HCT116 (cell line): ENCODE data around the gene C9orf85. TPM values are rescaled to one million over a fixed set of nuclear protein-coding genes. Genes with fewer than 3 reads are reported as not detected.

ENCODE experiments used
- ATAC-seq: fragments of 200-7000 bp; cut with Tn5 transposase; 2 replicates; pipeline ENCODE4 v1.9.1; 2020; ENCODE audit warnings: mild to moderate bottlenecking, moderate library complexity
- BruUV-seq: library from RNA; stranded (reverse); fragments of 400-500 nt; replicated peaks from 2 replicates; lab custom pipeline; 2021; lab: Mats Ljungman, UMichigan
- CTCF ChIA-PET: fragments of 300-600 bp; sonication (Branson Sonifier 250); formaldehyde crosslinking; loops from one replicate; lab custom pipeline; 2021; ENCODE audit warnings: antibody characterized with exemption; lab: Charles Lee
- POLR2A ChIA-PET: fragments of 300-600, 350-600 bp; sonication (Branson Sonifier 250); formaldehyde crosslinking; loops from one replicate; lab custom pipeline; 2021; ENCODE audit warnings: antibody characterized with exemption; lab: Charles Lee
- RAD21 ChIA-PET, 2 experiments: fragments of 300-600 bp; sonication (Branson Sonifier 250); formaldehyde crosslinking; loops; one replicate each; lab custom pipeline; 2023; ENCODE audit warnings: low total read pairs in 2 of 2; ENCODE audit not compliant: uncharacterized antibody in 2 of 2, unreplicated experiment in 2 of 2, low non-redundant PET in 1 of 2; lab: Charles Lee
- DNase-seq: peaks from one replicate; pipeline ENCODE4 v3.0.0-alpha.2; 2010; ENCODE audit warnings: low read depth, low spot score
- H2AFZ ChIP-seq: fragments of 200-600 bp; shearing (Covaris generic), sonication (generic); 2 replicates; pipeline ENCODE4 v1.6.1; 2017; ENCODE audit warnings: low read depth, mixed run types, mixed read lengths, antibody characterized with exemption, low read length; ENCODE audit not compliant: poor library complexity, severe bottlenecking
- H3K27ac ChIP-seq: 2 replicates; pipeline ENCODE4 v1.5.1; 2012; ENCODE audit warnings: low read depth, low read length
- H3K27me3 ChIP-seq: fragments of 200-600 bp; sonication (generic); 2 replicates; pipeline ENCODE4 v1.6.1; 2016; ENCODE audit warnings: mixed run types, low read length, mixed read lengths; ENCODE audit not compliant: insufficient read depth
- H3K36me3 ChIP-seq, 2 experiments: fragments of 200-500 bp in 1 of 2; fragments of 200-600 bp in 1 of 2; sonication (Bioruptor generic) in 1 of 2; sonication (generic) in 1 of 2; 2 replicates each; pipeline versions ENCODE4 v1.5.1 to v1.6.1; 2014 to 2016; ENCODE audit warnings: low read length in 2 of 2, inconsistent platforms in 1 of 2, mixed read lengths in 1 of 2, mixed run types in 1 of 2; ENCODE audit not compliant: insufficient read depth in 2 of 2, control insufficient read depth in 1 of 2
- H3K4me1 ChIP-seq, 2 experiments: fragments of 200-600 bp in 1 of 2; sonication (generic) in 1 of 2; 2 replicates each; pipeline versions ENCODE4 v1.5.1 to v1.6.1; 2012 to 2017; ENCODE audit warnings: low read length in 2 of 2, inconsistent platforms in 1 of 2, mild to moderate bottlenecking in 1 of 2, mixed read lengths in 1 of 2, mixed run types in 1 of 2, moderate library complexity in 1 of 2; ENCODE audit not compliant: insufficient read depth in 2 of 2, control insufficient read depth in 1 of 2
- H3K4me2 ChIP-seq: fragments of 200-600 bp; sonication (generic); 2 replicates; pipeline ENCODE4 v1.6.1; 2017; ENCODE audit warnings: mixed run types, low read length, mixed read lengths
- H3K4me3 ChIP-seq, 2 experiments: fragments of 200-600 bp in 1 of 2; sonication (generic) in 1 of 2; replicated peaks in 1 of 2; 2 replicates each; pipeline ENCODE4 v1.5.1; 2011 to 2016; ENCODE audit warnings: low read length in 2 of 2, control low read depth in 1 of 2, low read depth in 1 of 2, mild to moderate bottlenecking in 1 of 2, mixed read lengths in 1 of 2, mixed run types in 1 of 2
- H3K79me2 ChIP-seq: fragments of 200-600 bp; sonication (generic); 2 replicates; pipeline ENCODE4 v1.6.1; 2017; ENCODE audit warnings: mild to moderate bottlenecking, mixed run types, low read length, moderate library complexity, mixed read lengths; ENCODE audit not compliant: insufficient read depth
- H3K9ac ChIP-seq: fragments of 200-600 bp; sonication (generic); 2 replicates; pipeline ENCODE4 v1.6.1; 2016; ENCODE audit warnings: low read length, mixed read lengths
- H3K9me2 ChIP-seq: fragments of 200-600 bp; sonication (generic), shearing (Covaris generic); 2 replicates; pipeline ENCODE4 v1.6.1; 2017; ENCODE audit warnings: mixed run types, mild to moderate bottlenecking, moderate library complexity; ENCODE audit not compliant: insufficient read depth
- H3K9me3 ChIP-seq, 2 experiments: fragments of 200-500 bp in 1 of 2; fragments of 200-600 bp in 1 of 2; sonication (Bioruptor generic) in 1 of 2; sonication (generic) in 1 of 2; 2 replicates each; pipeline ENCODE4 v1.6.1; 2014 to 2017; ENCODE audit warnings: low read length in 2 of 2, mixed read lengths in 2 of 2, inconsistent platforms in 1 of 2, low read depth in 1 of 2, mild to moderate bottlenecking in 1 of 2, mixed run types in 1 of 2, moderate library complexity in 1 of 2; ENCODE audit not compliant: control insufficient read depth in 1 of 2, insufficient read depth in 1 of 2
- H4K20me1 ChIP-seq: fragments of 200-600 bp; sonication (generic), shearing (Covaris generic); 2 replicates; pipeline ENCODE4 v1.6.1; 2017; ENCODE audit warnings: mixed run types, mild to moderate bottlenecking, moderate library complexity; ENCODE audit not compliant: insufficient read depth
- ATF3 ChIP-seq: IDR thresholded peaks from 2 replicates; pipeline ENCODE4 v1.6.1; 2012
- CEBPB ChIP-seq: IDR thresholded peaks from 2 replicates; pipeline ENCODE4 v1.6.1; 2012; ENCODE audit warnings: low read depth
- CTCF ChIP-seq, 3 experiments: fragments of 200-600 bp in 1 of 3; sonication (generic) in 1 of 3; IDR thresholded peaks in 2 of 3; conservative IDR thresholded peaks in 1 of 3; 2 replicates each; pipeline ENCODE4 v1.5.1; 2012 to 2017; ENCODE audit warnings: low read depth in 2 of 3, low read length in 2 of 3, antibody characterized with exemption in 1 of 3, borderline replicate concordance in 1 of 3, control low read depth in 1 of 3, mild to moderate bottlenecking in 1 of 3, mixed read lengths in 1 of 3, mixed run types in 1 of 3, moderate library complexity in 1 of 3; ENCODE audit not compliant: insufficient read depth in 1 of 3
- EZH2phosphoT487 ChIP-seq: fragments of 200-600 bp; IDR thresholded peaks from 2 replicates; pipeline ENCODE4 v1.6.1; 2018; ENCODE audit warnings: antibody characterized with exemption, borderline replicate concordance
- FOSL1 ChIP-seq: IDR thresholded peaks from 2 replicates; pipeline ENCODE4 v1.6.1; 2012; ENCODE audit warnings: low read depth
- JUND ChIP-seq: IDR thresholded peaks from 2 replicates; pipeline ENCODE4 v1.6.1; 2012
- RAD21 ChIP-seq: IDR thresholded peaks from 2 replicates; pipeline ENCODE4 v1.6.1; 2012; ENCODE audit warnings: low read depth, mild to moderate bottlenecking
- REST ChIP-seq: IDR thresholded peaks from 2 replicates; pipeline ENCODE4 v1.6.1; 2012; ENCODE audit warnings: low read depth
- SRF ChIP-seq: IDR thresholded peaks from 2 replicates; pipeline ENCODE4 v1.6.1; 2012; ENCODE audit warnings: low read depth
- intact Hi-C: fragments of 100-400 bp; cut with micrococcal nuclease; formaldehyde crosslinking; loops from 2 replicates; pipeline ENCODE4 v1.10.0; 2022
- total RNA-seq: library from RNA; stranded (reverse); gene quantifications from one replicate; pipeline ENCODE4 v1.2.1, GENCODE V29; 2021; ENCODE audit not compliant: unreplicated experiment

The C9orf85 gene
- total RNA-seq, 1 experiment from 2014 or later = 12.4 TPM

GRCh38 chr9:71891557-71892189 lies 19.8 kb upstream of the C9orf85 start:
- TF ChIP-seq SRF (no peak), CEBPB (no peak), RAD21 (no peak), REST (no peak), ATF3 (no peak), FOSL1 (no peak), JUND (no peak), EZH2phosphoT487 (no peak), CTCF (IDR thresholded peaks at IDR 0.05 in 2 of 3, conservative IDR thresholded peaks at IDR 0.05 in 1 of 3; ENCODE audit: borderline replicate concordance in 1 of 3, insufficient read depth in 1 of 3, low read depth in 2 of 3, low read length in 2 of 3) (no peak)
- TF ChIP-seq, all 23 proteins: peak for 0
- Histone ChIP-seq H3K27me3 (no peaks in the 10 kb centered on the region), H3K9me2 (no peaks in the 10 kb centered on the region), H3K27ac (no peak overlapping the region), H3K79me2 (peaks cover 88% of the 10 kb centered on the region), H3K4me3 (no peak overlapping the region), H3K36me3 (no peaks in the 10 kb centered on the region), H4K20me1 (peaks cover 7% of the 10 kb centered on the region; the same call in 1 of the 2 replicates), H2AFZ (no peak overlapping the region), H3K4me2 (no peak overlapping the region), H3K4me1 (no peaks in the 10 kb centered on the region), H3K9me3 (no peaks in the 10 kb centered on the region), H3K9ac (no peak overlapping the region)
- RAD21 ChIA-PET = no interaction called here
- ATAC-seq (no peak), DNase-seq (no peak)
- intact Hi-C loops = no loop called here
- POLR2A ChIA-PET = interaction anchor here (0.8 kb wide), 1 partner anchor 19 kb away, joined by 4 read pairs; the partner anchor contains the start of genes ABHD17B and C9orf85
- no TSS peak for BruUV-seq
- CTCF ChIA-PET = interaction anchor here (0.6 kb wide), 1 partner anchor 85 kb away, joined by 4 read pairs; no protein-coding TSS in a partner anchor
